NB4 (cell line): ENCODE results near the gene LRMDA.

ENCODE experiments used
- DNase-seq: peaks from one replicate; pipeline ENCODE4 v3.0.0; 2010; ENCODE audit warnings: low read depth
- H3K4me3 ChIP-seq: one replicate; pipeline ENCODE4 v1.5.1; 2011; ENCODE audit warnings: mild to moderate bottlenecking, low read depth, low read length, moderate library complexity
- MYC ChIP-seq: IDR thresholded peaks from 2 replicates; pipeline ENCODE4 v1.6.1; 2011; ENCODE audit warnings: low read depth, low read length
- POLR2A ChIP-seq: IDR thresholded peaks from 2 replicates; pipeline ENCODE4 v1.6.1; 2011; ENCODE audit warnings: mild to moderate bottlenecking; ENCODE audit not compliant: insufficient read length; ENCODE audit errors: extremely low read depth
- TF ChIP-seq, protein P1 (sequence below): IDR thresholded peaks from 2 replicates; pipeline ENCODE4 v1.6.1; 2011; ENCODE audit warnings: low read depth, low read length
- TF ChIP-seq, protein P2 (sequence below): IDR thresholded peaks from one replicate; pipeline ENCODE4 v1.5.1; 2012; ENCODE audit warnings: low read depth, low read length

The LRMDA gene

DNA sequence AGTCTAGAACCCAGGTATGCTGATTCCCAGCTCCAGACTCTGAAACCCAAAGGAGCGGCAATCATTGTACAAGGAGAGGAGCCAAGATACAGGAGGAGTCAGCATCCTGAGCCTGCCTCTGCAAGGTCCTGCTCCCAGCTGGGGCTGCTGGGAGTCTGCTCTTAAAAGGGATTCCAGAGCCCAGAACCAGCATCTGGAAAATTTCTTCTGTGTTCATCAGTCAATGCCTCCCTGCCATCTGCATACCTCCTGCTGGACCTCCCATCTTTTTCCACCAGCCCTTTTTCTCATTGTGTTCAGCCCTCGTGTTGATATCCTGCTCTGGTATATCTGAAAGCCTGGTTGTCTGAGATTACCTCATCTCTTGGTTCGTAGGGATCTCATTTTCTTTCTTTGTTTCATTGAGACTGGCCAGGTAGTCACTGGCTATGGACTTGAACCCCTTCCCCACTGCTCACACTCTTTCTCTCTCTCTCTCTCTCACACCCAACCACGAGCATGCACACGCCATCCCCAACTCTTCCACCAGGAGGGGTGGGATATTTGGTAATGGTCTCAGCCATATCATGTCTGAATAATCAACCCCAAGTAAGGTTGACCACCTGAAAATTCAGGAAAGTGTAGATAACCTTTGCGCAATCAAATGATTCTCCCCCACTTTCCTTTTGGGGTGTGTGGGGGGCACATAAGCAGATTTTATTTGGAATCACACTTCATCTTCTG lies 608.8 kb downstream of the LRMDA start:
- DNase-seq, result peak; percentile 12
- no peak for TF ChIP-seq MYC
- TF ChIP-seq, protein P1, sequence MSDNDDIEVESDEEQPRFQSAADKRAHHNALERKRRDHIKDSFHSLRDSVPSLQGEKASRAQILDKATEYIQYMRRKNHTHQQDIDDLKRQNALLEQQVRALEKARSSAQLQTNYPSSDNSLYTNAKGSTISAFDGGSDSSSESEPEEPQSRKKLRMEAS, result no peak
- TF ChIP-seq, protein P2, sequence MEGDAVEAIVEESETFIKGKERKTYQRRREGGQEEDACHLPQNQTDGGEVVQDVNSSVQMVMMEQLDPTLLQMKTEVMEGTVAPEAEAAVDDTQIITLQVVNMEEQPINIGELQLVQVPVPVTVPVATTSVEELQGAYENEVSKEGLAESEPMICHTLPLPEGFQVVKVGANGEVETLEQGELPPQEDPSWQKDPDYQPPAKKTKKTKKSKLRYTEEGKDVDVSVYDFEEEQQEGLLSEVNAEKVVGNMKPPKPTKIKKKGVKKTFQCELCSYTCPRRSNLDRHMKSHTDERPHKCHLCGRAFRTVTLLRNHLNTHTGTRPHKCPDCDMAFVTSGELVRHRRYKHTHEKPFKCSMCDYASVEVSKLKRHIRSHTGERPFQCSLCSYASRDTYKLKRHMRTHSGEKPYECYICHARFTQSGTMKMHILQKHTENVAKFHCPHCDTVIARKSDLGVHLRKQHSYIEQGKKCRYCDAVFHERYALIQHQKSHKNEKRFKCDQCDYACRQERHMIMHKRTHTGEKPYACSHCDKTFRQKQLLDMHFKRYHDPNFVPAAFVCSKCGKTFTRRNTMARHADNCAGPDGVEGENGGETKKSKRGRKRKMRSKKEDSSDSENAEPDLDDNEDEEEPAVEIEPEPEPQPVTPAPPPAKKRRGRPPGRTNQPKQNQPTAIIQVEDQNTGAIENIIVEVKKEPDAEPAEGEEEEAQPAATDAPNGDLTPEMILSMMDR, result no peak
- no peak for TF ChIP-seq POLR2A
- H3K4me3 ChIP-seq, result no peak overlapping the region

DNA sequence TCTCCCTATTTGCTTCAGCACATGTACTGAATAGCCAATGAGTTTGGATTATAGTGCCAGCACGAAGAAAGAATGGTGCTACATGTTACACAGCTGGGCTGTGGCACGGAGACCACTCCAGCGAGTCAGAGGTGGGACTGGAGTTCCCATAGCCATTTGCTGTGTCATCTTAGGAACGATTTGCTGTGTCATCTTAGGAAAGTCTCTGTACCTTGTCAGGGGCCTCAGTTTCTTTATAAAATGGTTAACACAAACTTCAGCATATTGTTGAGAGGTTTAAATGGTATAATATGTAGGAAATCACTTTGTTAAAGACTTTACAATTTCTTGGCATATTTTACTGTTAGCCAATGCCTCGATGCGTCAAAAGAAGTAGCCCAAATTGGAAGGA lies 609.4 kb downstream of the LRMDA start:
- TF ChIP-seq, protein P2, result no peak
- TF ChIP-seq POLR2A, result no peak
- TF ChIP-seq, protein P1, result no peak
- no peak for TF ChIP-seq MYC
- no peak overlapping the region for H3K4me3 ChIP-seq
- DNase-seq, result no peak

DNA sequence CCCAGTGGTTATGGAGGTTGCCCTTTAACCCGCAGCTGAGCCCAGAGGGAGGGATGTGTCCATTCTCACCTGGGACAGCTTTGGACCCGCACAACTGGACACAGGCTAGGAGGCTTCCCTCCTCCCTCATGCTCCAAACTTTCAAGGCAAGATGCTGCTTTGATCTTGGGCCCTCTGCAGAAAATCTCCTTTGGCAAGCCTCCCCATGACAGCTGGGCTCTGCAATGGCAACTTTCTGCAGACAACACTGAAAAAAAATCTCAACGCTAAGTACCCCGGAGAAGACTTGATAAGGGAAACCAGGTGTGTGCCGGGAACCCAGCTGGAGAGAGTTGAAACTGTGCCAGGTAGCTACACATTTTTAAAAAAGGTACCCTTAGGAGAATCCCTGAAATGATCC lies 610.1 kb downstream of the LRMDA start:
- no peak for DNase-seq
- TF ChIP-seq, protein P1, result no peak
- TF ChIP-seq, protein P2, result no peak
- TF ChIP-seq MYC (no peak), POLR2A (no peak)
- no peak overlapping the region for H3K4me3 ChIP-seq

DNA sequence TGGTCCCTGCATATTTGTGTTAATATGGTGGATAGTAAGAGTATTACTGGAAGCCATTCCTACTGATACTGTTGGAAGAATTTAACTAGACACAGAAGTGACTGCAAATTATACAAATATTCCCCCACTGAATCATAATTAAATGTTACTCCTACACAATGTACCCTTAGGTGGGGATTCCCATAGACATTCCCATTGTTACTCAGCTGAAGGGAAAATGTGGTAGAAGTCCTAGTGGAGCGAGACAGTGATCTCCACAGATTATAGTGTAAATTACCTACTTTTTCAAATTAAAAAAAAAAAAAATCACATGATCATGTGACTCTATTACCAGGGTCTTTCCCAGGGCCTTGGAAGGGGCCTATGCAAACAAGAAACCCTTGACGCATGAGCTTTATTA lies 611.8 kb downstream of the LRMDA start:
- DNase-seq, result no peak
- TF ChIP-seq POLR2A (no peak), MYC (no peak)
- no peak overlapping the region for H3K4me3 ChIP-seq

DNA sequence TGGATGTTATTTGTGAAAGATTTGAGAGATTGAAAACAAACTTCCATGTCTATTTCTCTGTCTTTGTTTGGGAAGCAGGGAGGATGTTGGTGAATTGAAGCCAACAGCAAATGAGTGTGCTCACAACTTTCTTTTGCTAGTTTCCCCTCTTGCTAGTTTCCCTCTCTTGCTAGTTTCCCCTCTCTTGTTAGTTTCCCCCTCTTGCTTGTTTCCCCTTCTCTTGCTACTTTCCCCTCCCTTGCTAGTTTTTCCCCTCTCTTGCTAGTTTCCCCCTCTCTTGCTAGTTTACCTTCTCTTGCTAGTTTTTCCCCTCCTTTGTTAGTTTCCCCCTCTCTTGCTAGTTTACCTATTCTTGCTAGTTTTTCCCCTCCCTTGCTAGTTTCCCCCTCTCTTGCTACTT lies 613.3 kb downstream of the LRMDA start:
- TF ChIP-seq MYC, result no peak
- TF ChIP-seq, protein P1, result no peak
- TF ChIP-seq, protein P2, result no peak
- no peak for TF ChIP-seq POLR2A
- H3K4me3 ChIP-seq, result no peak overlapping the region
- no peak for DNase-seq

DNA sequence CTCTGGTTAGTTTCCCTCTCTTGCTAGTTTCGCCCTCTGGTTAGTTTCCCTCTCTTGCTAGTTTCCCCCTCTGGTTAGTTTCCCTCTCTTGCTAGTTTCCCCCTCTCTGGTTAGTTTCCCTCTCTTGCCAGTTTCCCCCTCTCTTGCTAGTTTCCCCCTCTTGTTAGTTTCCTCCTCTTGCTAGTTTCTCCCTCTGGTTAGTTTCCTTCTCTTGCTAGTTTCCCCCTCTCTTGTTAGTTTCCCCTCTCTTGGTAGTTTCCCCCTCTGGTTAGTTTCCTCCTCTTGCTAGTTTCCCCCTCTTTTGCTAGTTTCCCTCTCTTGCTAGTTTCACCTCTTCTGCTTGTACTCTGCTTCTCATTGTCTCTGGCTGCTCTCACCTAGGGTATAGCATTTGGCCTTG lies 613.8 kb downstream of the LRMDA start:
- no peak for TF ChIP-seq MYC

DNA sequence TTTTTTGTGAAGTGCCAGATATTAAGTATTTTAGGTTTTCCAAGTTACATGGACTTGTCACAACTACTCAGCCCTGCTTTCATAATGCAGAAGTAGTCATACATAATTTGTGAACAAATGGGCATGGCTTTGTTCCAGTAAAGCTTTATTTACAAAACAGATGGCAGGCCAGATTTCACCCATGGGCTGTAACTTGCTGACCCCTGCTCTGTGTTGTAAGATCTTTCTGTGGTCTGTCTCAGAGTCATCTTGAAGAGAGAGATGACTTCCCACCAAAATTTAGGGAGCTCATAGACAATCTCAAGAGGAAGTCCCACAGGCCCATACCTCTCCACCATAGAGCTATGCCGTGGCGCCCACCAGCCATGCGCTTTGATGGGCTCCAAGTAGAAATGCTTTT lies 616.1 kb downstream of the LRMDA start:
- no peak for DNase-seq
- no peak overlapping the region for H3K4me3 ChIP-seq
- TF ChIP-seq, protein P1, result no peak
- no peak for TF ChIP-seq MYC
- no peak for TF ChIP-seq POLR2A
- TF ChIP-seq, protein P2, result no peak

More for the DNA sequence above, 613.8 kb downstream of the LRMDA start:
- no peak overlapping the region for H3K4me3 ChIP-seq
- no peak for DNase-seq
